WTC11 (cell line): ENCODE measurements around the gene RIC8A. TPM values are rescaled to one million over a fixed set of nuclear protein-coding genes. Genes with fewer than 3 reads are reported as not detected.

Experiments used
- ATAC-seq: fragments of 200-7000 bp; cut with Tn5 transposase; 2 replicates; pipeline ENCODE4 v1.10.0; 2021; ENCODE audit warnings: mild to moderate bottlenecking, moderate library complexity
- CTCF ChIA-PET: fragments of 300-600 bp; sonication (Branson Sonifier 250); formaldehyde crosslinking; loops from one replicate; lab custom pipeline; 2021; ENCODE audit warnings: antibody characterized with exemption; lab: Charles Lee
- POLR2A ChIA-PET: fragments of 350-600 bp; sonication (Branson Sonifier 250); formaldehyde crosslinking; loops from one replicate; lab custom pipeline; 2021; ENCODE audit warnings: antibody characterized with exemption; lab: Charles Lee
- DNase-seq: peaks from one replicate; pipeline ENCODE4 v3.0.0; 2021; ENCODE audit warnings: low spot score
- H3K27ac Mint-ChIP-seq: 2 replicates; pipeline ENCODE4 v1.8.0; 2021; ENCODE audit warnings: mixed read lengths
- H3K27me3 Mint-ChIP-seq: 2 replicates; pipeline ENCODE4 v1.8.0; 2021; ENCODE audit warnings: low read depth, mild to moderate bottlenecking, moderate library complexity, mixed read lengths
- H3K36me3 Mint-ChIP-seq: 2 replicates; pipeline ENCODE4 v1.8.0; 2021; ENCODE audit warnings: mixed read lengths
- H3K4me1 Mint-ChIP-seq: 2 replicates; pipeline ENCODE4 v1.8.0; 2022; ENCODE audit warnings: mixed read lengths
- H3K4me3 Mint-ChIP-seq: 2 replicates; pipeline ENCODE4 v1.8.0; 2021; ENCODE audit warnings: mild to moderate bottlenecking, moderate library complexity, mixed read lengths
- H3K9me3 Mint-ChIP-seq: 2 replicates; pipeline ENCODE4 v1.8.0; 2021; ENCODE audit warnings: mixed read lengths
- CREB1 ChIP-seq: sonication (generic); formaldehyde crosslinking; IDR thresholded peaks from 2 replicates; pipeline ENCODE4 v1.8.0; 2023; ENCODE audit warnings: mild to moderate bottlenecking, missing genetic modification reagents
- ETV6 ChIP-seq: sonication (generic); formaldehyde crosslinking; IDR thresholded peaks from 2 replicates; pipeline ENCODE4 v1.8.1; 2022; ENCODE audit warnings: mild to moderate bottlenecking, missing genetic modification reagents
- FOXJ3 ChIP-seq: sonication (generic); formaldehyde crosslinking; IDR thresholded peaks from 2 replicates; pipeline ENCODE4 v1.9.0; 2021; ENCODE audit warnings: missing genetic modification reagents, mild to moderate bottlenecking, borderline replicate concordance
- FOXP1 ChIP-seq: sonication (generic); formaldehyde crosslinking; IDR thresholded peaks from 2 replicates; pipeline ENCODE4 v1.8.0; 2022; ENCODE audit warnings: missing genetic modification reagents, mild to moderate bottlenecking, moderate library complexity, borderline replicate concordance
- KAT7 ChIP-seq: sonication (generic); formaldehyde crosslinking; IDR thresholded peaks from 2 replicates; pipeline ENCODE4 v1.8.1; 2023; ENCODE audit warnings: missing genetic modification reagents, mild to moderate bottlenecking, borderline replicate concordance
- MYBL2 ChIP-seq: sonication (generic); formaldehyde crosslinking; IDR thresholded peaks from 2 replicates; pipeline ENCODE4 v1.8.1; 2023; ENCODE audit warnings: mild to moderate bottlenecking, moderate library complexity, missing genetic modification reagents
- NFE2L1 ChIP-seq: sonication (generic); formaldehyde crosslinking; IDR thresholded peaks from 2 replicates; pipeline ENCODE4 v1.8.1; 2023; ENCODE audit warnings: missing genetic modification reagents
- RELA ChIP-seq: sonication (generic); formaldehyde crosslinking; IDR thresholded peaks from 2 replicates; pipeline ENCODE4 v1.8.1; 2022; ENCODE audit warnings: missing genetic modification reagents, mild to moderate bottlenecking, borderline replicate concordance
- SMAD4 ChIP-seq: sonication (generic); formaldehyde crosslinking; IDR thresholded peaks from 2 replicates; pipeline ENCODE4 v1.8.0; 2022; ENCODE audit warnings: mild to moderate bottlenecking, missing genetic modification reagents
- TEAD1 ChIP-seq: sonication (generic); formaldehyde crosslinking; IDR thresholded peaks from 2 replicates; pipeline ENCODE4 v1.8.0; 2022; ENCODE audit warnings: mild to moderate bottlenecking, missing genetic modification reagents
- ZNF121 ChIP-seq: sonication (generic); formaldehyde crosslinking; IDR thresholded peaks from 2 replicates; pipeline ENCODE4 v1.8.0; 2023; ENCODE audit warnings: missing genetic modification reagents
- ZNF219 ChIP-seq: sonication (generic); formaldehyde crosslinking; IDR thresholded peaks from 2 replicates; pipeline ENCODE4 v1.8.0; 2023; ENCODE audit warnings: missing genetic modification reagents, mild to moderate bottlenecking, borderline replicate concordance
- ZNF263 ChIP-seq: sonication (generic); formaldehyde crosslinking; IDR thresholded peaks from 2 replicates; pipeline ENCODE4 v1.8.1; 2022; ENCODE audit warnings: low read depth, mild to moderate bottlenecking, moderate library complexity, missing genetic modification reagents
- ZNF396 ChIP-seq: fragments of 250-450 bp; sonication (Bioruptor Pico); IDR thresholded peaks from 2 replicates; pipeline ENCODE4 v1.8.0; 2021; ENCODE audit warnings: mild to moderate bottlenecking, moderate library complexity, borderline replicate concordance
- ZNF416 ChIP-seq: fragments of 250-450 bp; sonication (Bioruptor Pico); IDR thresholded peaks from 2 replicates; pipeline ENCODE4 v1.9.0; 2021; ENCODE audit warnings: mild to moderate bottlenecking, inconsistent platforms
- total RNA-seq: library from RNA; stranded (reverse); gene quantifications from 3 replicates; pipeline ENCODE4 v1.2.3, GENCODE V29; 2021
- TF ChIP-seq, protein P1 (sequence below): fragments of 250-450 bp; sonication (Bioruptor Pico); conservative IDR thresholded peaks from 2 replicates; pipeline ENCODE4 v1.9.0; 2021; ENCODE audit warnings: mild to moderate bottlenecking
- TF ChIP-seq, protein P2 (sequence below): sonication (generic); formaldehyde crosslinking; IDR thresholded peaks from 2 replicates; pipeline ENCODE4 v1.8.0; 2022; ENCODE audit warnings: mild to moderate bottlenecking, missing genetic modification reagents
- TF ChIP-seq, protein P3 (sequence below): sonication (generic); formaldehyde crosslinking; IDR thresholded peaks from 2 replicates; pipeline ENCODE4 v1.8.1; 2023; ENCODE audit warnings: mild to moderate bottlenecking, missing genetic modification reagents
- TF ChIP-seq, protein P4 (sequence below): fragments of 250-450 bp; sonication (Bioruptor Pico); IDR thresholded peaks from 2 replicates; pipeline ENCODE4 v1.9.0; 2021; ENCODE audit warnings: moderate library complexity, mild to moderate bottlenecking, inconsistent platforms, borderline replicate concordance
- TF ChIP-seq, protein P5 (sequence below): fragments of 250-450 bp; sonication (Bioruptor Pico); IDR thresholded peaks from 2 replicates; pipeline ENCODE4 v1.9.0; 2021; ENCODE audit warnings: mild to moderate bottlenecking
- TF ChIP-seq, protein P6 (sequence below): sonication (generic); formaldehyde crosslinking; IDR thresholded peaks from 2 replicates; pipeline ENCODE4 v1.8.1; 2022; ENCODE audit warnings: low read depth, mild to moderate bottlenecking, moderate library complexity, missing genetic modification reagents, borderline replicate concordance

RIC8A gene
- total RNA-seq, 1 experiment from 2014 or later: 68.3 TPM

DNA sequence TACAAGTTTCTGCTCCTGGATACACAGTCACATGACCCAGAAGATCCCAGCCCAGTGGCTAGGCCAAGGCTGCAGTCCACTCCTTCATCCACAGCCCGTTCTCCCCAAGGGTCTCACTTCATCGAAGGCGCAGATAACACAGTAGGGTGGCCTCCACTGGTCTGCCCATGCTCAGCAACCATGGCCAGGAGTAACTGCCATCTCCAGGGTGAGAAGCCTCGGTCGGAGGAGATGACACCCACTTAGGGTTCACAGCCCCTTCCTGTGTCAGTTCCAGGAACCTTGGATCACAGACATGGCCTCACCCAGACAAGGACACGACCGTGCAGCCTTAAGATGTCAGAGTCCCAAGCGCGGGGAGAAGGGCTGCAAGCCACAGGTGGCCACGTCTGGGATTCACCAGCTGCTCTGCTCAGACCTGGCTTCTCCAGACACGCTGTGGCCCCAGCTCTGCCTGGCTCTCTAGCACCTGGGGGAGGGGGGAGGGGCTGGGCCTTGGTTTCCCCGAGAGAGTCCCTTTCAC lies 2.9 kb upstream of the RIC8A start:
- Mint-ChIP-seq H3K9me3 (no peaks in the 10 kb centered on the region), H3K27me3 (no peaks in the 10 kb centered on the region), H3K4me3 (no peak overlapping the region), H3K36me3 (peaks cover 14% of the 10 kb centered on the region)
- no peak for DNase-seq
- TF ChIP-seq ZNF219 (CRISPR knock-in tag): no peak
- TF ChIP-seq, all 79 proteins: peak for 0
- H3K4me1 Mint-ChIP-seq: peaks cover 6% of the 10 kb centered on the region; the same call in 1 of the 2 replicates
- ATAC-seq: no peak
- no peak overlapping the region for H3K27ac Mint-ChIP-seq
- POLR2A ChIA-PET: no interaction called here
- CTCF ChIA-PET: no interaction called here

DNA sequence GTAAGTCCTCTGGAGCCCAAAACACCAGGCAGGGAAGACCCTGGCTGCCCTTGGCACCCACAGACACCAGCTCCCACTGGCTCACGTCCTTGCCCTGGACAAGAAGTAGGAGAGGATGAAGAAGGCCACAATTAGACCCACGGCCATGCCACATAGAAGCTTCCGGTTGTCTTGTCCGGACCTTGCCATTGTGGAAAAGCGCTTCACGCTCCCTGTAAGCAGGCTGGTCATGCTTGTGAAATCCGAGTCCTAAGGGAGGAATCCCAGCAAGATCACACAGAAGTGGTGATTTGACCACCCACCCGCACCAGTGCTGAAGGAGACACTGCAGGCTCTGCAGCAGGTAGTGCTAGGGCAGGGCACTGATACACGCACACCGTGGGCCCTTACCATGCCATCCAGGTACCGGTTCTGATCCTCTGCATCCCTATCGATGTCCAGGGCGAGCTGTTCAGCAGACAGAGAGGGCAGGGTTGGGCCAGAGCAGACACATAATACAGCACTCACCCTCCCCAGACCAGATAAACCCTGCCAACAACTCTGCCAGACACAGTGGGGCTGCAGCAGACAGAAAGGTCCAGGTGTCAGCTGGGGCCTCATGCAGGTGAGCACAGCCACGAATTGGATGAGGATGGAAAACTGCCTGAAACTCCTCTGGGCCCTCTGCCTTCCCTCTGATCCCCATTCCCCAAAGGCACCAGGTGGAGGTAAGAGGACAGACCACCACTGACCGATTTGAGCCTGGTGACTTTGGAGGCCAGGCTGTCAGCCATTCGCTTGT lies 2.1 kb upstream of the RIC8A start:
- CTCF ChIA-PET: no interaction called here
- H3K27ac Mint-ChIP-seq: no peak overlapping the region
- TF ChIP-seq ZNF121 (CRISPR knock-in tag): no peak
- TF ChIP-seq, protein P1, sequence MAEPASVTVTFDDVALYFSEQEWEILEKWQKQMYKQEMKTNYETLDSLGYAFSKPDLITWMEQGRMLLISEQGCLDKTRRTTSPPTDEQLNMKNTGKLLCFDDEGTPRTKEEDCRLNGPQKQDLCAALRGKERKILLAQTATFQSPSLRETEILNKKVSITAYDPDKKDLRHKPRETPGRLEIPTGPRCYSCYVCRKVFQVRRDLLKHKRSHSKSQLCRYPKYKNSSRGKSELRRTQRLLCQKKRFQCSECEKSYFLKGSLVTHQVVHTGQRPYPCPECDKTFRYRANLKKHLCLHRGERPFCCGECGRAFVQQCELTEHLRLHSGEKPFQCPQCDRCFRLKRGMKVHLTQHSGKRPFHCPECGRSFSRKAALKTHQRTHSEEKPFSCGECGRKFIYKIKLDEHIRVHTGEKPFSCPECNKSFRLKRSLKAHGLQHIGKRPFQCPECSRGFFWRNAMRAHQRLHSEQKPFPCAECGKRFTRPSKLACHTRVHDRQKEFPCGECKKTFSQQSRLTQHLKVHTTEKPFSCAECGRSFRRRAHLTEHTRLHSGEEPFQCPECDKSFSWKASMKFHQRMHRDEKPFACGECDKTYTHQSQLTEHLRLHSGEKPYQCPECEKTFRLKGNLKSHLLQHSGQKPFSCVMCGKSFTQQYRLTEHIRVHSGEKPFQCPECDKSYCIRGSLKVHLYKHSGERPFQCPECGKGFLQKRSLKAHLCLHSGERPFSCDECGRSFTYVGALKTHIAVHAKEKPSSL (CRISPR knock-in tag): no peak
- no peak for TF ChIP-seq FOXP1 (CRISPR knock-in tag)
- TF ChIP-seq, protein P2, sequence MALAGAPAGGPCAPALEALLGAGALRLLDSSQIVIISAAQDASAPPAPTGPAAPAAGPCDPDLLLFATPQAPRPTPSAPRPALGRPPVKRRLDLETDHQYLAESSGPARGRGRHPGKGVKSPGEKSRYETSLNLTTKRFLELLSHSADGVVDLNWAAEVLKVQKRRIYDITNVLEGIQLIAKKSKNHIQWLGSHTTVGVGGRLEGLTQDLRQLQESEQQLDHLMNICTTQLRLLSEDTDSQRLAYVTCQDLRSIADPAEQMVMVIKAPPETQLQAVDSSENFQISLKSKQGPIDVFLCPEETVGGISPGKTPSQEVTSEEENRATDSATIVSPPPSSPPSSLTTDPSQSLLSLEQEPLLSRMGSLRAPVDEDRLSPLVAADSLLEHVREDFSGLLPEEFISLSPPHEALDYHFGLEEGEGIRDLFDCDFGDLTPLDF: no peak
- no peak for TF ChIP-seq TEAD1
- no peak for TF ChIP-seq MYBL2 (CRISPR knock-in tag)
- no peak for TF ChIP-seq FOXJ3 (CRISPR knock-in tag)
- TF ChIP-seq, protein P3, sequence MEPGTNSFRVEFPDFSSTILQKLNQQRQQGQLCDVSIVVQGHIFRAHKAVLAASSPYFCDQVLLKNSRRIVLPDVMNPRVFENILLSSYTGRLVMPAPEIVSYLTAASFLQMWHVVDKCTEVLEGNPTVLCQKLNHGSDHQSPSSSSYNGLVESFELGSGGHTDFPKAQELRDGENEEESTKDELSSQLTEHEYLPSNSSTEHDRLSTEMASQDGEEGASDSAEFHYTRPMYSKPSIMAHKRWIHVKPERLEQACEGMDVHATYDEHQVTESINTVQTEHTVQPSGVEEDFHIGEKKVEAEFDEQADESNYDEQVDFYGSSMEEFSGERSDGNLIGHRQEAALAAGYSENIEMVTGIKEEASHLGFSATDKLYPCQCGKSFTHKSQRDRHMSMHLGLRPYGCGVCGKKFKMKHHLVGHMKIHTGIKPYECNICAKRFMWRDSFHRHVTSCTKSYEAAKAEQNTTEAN: no peak
- TF ChIP-seq ZNF263: no peak
- TF ChIP-seq RELA (CRISPR knock-in tag): no peak
- TF ChIP-seq CREB1 (CRISPR knock-in tag): no peak
- no peak for TF ChIP-seq NFE2L1 (CRISPR knock-in tag)
- TF ChIP-seq ZNF416 (CRISPR knock-in tag): no peak
- TF ChIP-seq, protein P4, sequence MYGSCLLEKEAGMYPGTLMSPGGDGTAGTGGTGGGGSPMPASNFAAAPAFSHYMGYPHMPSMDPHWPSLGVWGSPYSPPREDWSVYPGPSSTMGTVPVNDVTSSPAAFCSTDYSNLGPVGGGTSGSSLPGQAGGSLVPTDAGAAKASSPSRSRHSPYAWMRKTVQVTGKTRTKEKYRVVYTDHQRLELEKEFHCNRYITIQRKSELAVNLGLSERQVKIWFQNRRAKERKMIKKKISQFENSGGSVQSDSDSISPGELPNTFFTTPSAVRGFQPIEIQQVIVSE (CRISPR knock-in tag): no peak
- no peaks in the 10 kb centered on the region for H3K9me3 Mint-ChIP-seq
- peaks cover 21% of the 10 kb centered on the region for H3K36me3 Mint-ChIP-seq
- POLR2A ChIA-PET: no interaction called here
- H3K4me3 Mint-ChIP-seq: peak overlapping the region; percentile 97
- DNase-seq (no peak), ATAC-seq (no peak)
- H3K27me3 Mint-ChIP-seq: no peaks in the 10 kb centered on the region
- H3K4me1 Mint-ChIP-seq: peaks cover 8% of the 10 kb centered on the region; the same call in 1 of the 2 replicates

DNA sequence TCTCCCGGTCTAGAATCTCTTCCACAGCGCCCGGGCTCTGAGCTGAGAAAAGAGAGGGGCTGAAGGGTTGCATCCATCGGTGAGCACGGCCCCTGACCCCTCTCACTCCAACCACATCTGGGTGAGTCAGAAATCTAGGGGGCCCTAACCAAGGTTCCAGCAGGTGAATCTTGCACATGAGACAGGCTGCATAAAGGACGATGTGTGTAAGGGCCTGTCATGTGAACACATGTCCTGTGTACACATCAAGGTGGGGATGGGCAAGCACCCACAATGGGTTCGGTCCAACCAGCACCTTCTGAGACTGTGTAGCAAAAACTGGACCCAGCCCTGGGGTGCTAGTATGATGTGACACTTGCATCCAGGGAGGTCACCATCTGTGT lies 1.5 kb upstream of the RIC8A start:
- peak overlapping the region; percentile 97 for H3K4me3 Mint-ChIP-seq
- POLR2A ChIA-PET: no interaction called here
- H3K36me3 Mint-ChIP-seq: peaks cover 21% of the 10 kb centered on the region
- H3K27me3 Mint-ChIP-seq: no peaks in the 10 kb centered on the region
- no peak overlapping the region for H3K27ac Mint-ChIP-seq
- peaks cover 8% of the 10 kb centered on the region; the same call in 1 of the 2 replicates for H3K4me1 Mint-ChIP-seq
- no peak for ATAC-seq
- DNase-seq: no peak
- no peaks in the 10 kb centered on the region for H3K9me3 Mint-ChIP-seq
- CTCF ChIA-PET: no interaction called here
- TF ChIP-seq, protein P4 (CRISPR knock-in tag): no peak
- TF ChIP-seq, protein P5, sequence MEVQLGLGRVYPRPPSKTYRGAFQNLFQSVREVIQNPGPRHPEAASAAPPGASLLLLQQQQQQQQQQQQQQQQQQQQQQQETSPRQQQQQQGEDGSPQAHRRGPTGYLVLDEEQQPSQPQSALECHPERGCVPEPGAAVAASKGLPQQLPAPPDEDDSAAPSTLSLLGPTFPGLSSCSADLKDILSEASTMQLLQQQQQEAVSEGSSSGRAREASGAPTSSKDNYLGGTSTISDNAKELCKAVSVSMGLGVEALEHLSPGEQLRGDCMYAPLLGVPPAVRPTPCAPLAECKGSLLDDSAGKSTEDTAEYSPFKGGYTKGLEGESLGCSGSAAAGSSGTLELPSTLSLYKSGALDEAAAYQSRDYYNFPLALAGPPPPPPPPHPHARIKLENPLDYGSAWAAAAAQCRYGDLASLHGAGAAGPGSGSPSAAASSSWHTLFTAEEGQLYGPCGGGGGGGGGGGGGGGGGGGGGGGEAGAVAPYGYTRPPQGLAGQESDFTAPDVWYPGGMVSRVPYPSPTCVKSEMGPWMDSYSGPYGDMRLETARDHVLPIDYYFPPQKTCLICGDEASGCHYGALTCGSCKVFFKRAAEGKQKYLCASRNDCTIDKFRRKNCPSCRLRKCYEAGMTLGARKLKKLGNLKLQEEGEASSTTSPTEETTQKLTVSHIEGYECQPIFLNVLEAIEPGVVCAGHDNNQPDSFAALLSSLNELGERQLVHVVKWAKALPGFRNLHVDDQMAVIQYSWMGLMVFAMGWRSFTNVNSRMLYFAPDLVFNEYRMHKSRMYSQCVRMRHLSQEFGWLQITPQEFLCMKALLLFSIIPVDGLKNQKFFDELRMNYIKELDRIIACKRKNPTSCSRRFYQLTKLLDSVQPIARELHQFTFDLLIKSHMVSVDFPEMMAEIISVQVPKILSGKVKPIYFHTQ (CRISPR knock-in tag): no peak
- TF ChIP-seq KAT7 (no peak), ETV6 (CRISPR knock-in tag) (no peak), SMAD4 (CRISPR knock-in tag) (no peak), ZNF396 (CRISPR knock-in tag) (no peak)
- TF ChIP-seq, protein P6, sequence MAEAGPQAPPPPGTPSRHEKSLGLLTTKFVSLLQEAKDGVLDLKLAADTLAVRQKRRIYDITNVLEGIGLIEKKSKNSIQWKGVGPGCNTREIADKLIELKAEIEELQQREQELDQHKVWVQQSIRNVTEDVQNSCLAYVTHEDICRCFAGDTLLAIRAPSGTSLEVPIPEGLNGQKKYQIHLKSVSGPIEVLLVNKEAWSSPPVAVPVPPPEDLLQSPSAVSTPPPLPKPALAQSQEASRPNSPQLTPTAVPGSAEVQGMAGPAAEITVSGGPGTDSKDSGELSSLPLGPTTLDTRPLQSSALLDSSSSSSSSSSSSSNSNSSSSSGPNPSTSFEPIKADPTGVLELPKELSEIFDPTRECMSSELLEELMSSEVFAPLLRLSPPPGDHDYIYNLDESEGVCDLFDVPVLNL (CRISPR knock-in tag): no peak
